Tibial nerve (tissue), 4 donors: ENCODE results near the gene RAB28.

Source experiments
- EP300 ChIP-seq, 2 donors: sonication (generic); formaldehyde crosslinking; IDR thresholded peaks; one replicate each; pipeline ENCODE4 v1.6.1; 2017; ENCODE audit warnings: antibody characterized with exemption in 2 of 2, mild to moderate bottlenecking in 1 of 2
- TF ChIP-seq, protein P1 (sequence below), 5 experiments: fragments of 200-600 bp in 3 of 5; fragments of 450-650 bp in 2 of 5; sonication (generic) in 3 of 5; IDR thresholded peaks; one replicate each; pipeline ENCODE4 v1.5.1; 2016 to 2019; ENCODE audit warnings: antibody characterized with exemption in 5 of 5, mild to moderate bottlenecking in 3 of 5, moderate library complexity in 2 of 5

DNA sequence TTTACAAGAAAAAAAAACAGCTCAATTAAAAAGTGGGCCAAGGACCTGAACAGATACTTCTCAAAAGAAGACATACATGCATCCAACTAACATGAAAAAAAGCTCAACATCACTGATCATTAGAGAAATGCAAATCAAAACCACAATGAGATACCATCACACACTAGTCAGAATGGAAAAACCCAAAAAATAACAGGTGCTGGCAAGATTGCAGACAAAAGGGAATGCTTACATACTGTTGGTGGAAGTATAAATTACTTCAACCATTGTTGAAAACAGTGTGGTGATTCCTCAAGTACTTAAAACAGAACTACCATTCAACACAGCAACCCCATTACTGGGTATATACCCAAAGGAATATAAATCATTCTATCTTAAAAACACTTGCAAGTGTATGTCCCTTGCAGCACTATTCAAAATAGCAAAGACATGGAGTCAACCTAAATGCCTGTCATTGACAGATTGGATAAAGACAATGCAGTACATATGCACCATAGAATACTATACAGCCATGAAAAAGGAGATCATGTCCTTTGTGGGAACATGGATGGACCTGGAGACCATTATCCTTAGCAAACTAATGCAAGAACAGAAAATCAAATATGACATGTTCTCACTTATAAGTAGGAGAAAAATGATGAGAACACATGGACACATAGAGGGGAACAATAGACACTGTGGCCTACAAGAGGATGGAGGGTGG is 97.6 kb downstream of the RAB28 start:
- TF ChIP-seq, protein P1, sequence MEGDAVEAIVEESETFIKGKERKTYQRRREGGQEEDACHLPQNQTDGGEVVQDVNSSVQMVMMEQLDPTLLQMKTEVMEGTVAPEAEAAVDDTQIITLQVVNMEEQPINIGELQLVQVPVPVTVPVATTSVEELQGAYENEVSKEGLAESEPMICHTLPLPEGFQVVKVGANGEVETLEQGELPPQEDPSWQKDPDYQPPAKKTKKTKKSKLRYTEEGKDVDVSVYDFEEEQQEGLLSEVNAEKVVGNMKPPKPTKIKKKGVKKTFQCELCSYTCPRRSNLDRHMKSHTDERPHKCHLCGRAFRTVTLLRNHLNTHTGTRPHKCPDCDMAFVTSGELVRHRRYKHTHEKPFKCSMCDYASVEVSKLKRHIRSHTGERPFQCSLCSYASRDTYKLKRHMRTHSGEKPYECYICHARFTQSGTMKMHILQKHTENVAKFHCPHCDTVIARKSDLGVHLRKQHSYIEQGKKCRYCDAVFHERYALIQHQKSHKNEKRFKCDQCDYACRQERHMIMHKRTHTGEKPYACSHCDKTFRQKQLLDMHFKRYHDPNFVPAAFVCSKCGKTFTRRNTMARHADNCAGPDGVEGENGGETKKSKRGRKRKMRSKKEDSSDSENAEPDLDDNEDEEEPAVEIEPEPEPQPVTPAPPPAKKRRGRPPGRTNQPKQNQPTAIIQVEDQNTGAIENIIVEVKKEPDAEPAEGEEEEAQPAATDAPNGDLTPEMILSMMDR (IDR thresholded peaks at IDR 0.05) = no peak
- TF ChIP-seq EP300 (IDR thresholded peaks at IDR 0.05) = no peak
